Esophagus squamous epithelium (tissue), 4 donors: Measurements from ENCODE around the gene TRAF7.

Experiments used
- CTCF ChIP-seq, 6 experiments: fragments of 450-650 bp in 4 of 6; fragments of 200-600 bp in 2 of 6; sonication (generic) in 2 of 6; IDR thresholded peaks; one replicate each; pipeline ENCODE4 v1.5.1; 2016 to 2019; ENCODE audit warnings: antibody characterized with exemption in 6 of 6, mild to moderate bottlenecking in 4 of 6, moderate library complexity in 4 of 6
- POLR2A ChIP-seq, 4 donors: fragments of 450-650 bp; IDR thresholded peaks; one replicate each; pipeline ENCODE4 v1.6.1; 2017; ENCODE audit warnings: antibody characterized with exemption in 4 of 4, mild to moderate bottlenecking in 4 of 4, moderate library complexity in 3 of 4

GRCh38 chr16:2145843-2146242 lies 9.7 kb upstream of the TRAF7 start:
- TF ChIP-seq POLR2A (IDR thresholded peaks at IDR 0.05) (no peak), CTCF (IDR thresholded peaks at IDR 0.05) (no peak)
